Suprapubic skin (tissue), 4 donors: ENCODE results near the gene HAGH.

Source experiments
- EP300 ChIP-seq: sonication (generic); formaldehyde crosslinking; IDR thresholded peaks from one replicate; pipeline ENCODE4 v1.6.1; 2017; ENCODE audit warnings: antibody characterized with exemption
- POLR2A ChIP-seq, 2 donors: fragments of 450-650 bp; IDR thresholded peaks; one replicate each; pipeline ENCODE4 v1.6.1; 2017; ENCODE audit warnings: antibody characterized with exemption in 2 of 2, mild to moderate bottlenecking in 2 of 2, moderate library complexity in 2 of 2
- POLR2AphosphoS5 ChIP-seq, 3 donors: sonication (generic); formaldehyde crosslinking; IDR thresholded peaks; one replicate each; pipeline ENCODE4 v1.6.1; 2017; ENCODE audit warnings: antibody characterized with exemption in 3 of 3
- TF ChIP-seq, protein P1 (sequence below), 2 donors: fragments of 200-600 bp in 1 of 2; fragments of 450-650 bp in 1 of 2; sonication (generic) in 1 of 2; IDR thresholded peaks; one replicate each; pipeline ENCODE4 v1.5.1; 2016 to 2019; ENCODE audit warnings: antibody characterized with exemption in 2 of 2, mild to moderate bottlenecking in 1 of 2, moderate library complexity in 1 of 2

GRCh38 chr16:1775846-1776671 lies 50.6 kb downstream of the HAGH start:
- TF ChIP-seq, protein P1, sequence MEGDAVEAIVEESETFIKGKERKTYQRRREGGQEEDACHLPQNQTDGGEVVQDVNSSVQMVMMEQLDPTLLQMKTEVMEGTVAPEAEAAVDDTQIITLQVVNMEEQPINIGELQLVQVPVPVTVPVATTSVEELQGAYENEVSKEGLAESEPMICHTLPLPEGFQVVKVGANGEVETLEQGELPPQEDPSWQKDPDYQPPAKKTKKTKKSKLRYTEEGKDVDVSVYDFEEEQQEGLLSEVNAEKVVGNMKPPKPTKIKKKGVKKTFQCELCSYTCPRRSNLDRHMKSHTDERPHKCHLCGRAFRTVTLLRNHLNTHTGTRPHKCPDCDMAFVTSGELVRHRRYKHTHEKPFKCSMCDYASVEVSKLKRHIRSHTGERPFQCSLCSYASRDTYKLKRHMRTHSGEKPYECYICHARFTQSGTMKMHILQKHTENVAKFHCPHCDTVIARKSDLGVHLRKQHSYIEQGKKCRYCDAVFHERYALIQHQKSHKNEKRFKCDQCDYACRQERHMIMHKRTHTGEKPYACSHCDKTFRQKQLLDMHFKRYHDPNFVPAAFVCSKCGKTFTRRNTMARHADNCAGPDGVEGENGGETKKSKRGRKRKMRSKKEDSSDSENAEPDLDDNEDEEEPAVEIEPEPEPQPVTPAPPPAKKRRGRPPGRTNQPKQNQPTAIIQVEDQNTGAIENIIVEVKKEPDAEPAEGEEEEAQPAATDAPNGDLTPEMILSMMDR (IDR thresholded peaks at IDR 0.05): no peak
- TF ChIP-seq EP300 (no peak), POLR2AphosphoS5 (IDR thresholded peaks at IDR 0.05) (no peak), POLR2A (IDR thresholded peaks at IDR 0.05) (no peak)
